GM23248 (cell line): ENCODE measurements around the gene USP1.

Source experiments
- EZH2 ChIP-seq: fragments of 200-600 bp; sonication (generic); IDR thresholded peaks from 2 replicates; pipeline ENCODE4 v1.6.1; 2018; ENCODE audit warnings: antibody characterized with exemption, mild to moderate bottlenecking; ENCODE audit not compliant: insufficient read depth, poor library complexity, severe bottlenecking
- EZH2phosphoT487 ChIP-seq: fragments of 200-600 bp; sonication (generic); IDR thresholded peaks from 2 replicates; pipeline ENCODE4 v1.6.1; 2018; ENCODE audit warnings: antibody characterized with exemption, moderate library complexity, mild to moderate bottlenecking, low read depth; ENCODE audit not compliant: insufficient read depth

- no peak for TF ChIP-seq EZH2
- no peak for TF ChIP-seq EZH2phosphoT487
These were observed 40.0 kb upstream of the USP1 start for GRCh38 chr1:62396871-62397270.
